ENCODE results near the gene GMPPA.

Gene GMPPA

GRCh38 chr2:219452361-219453317, 46.1 kb upstream of the GMPPA start:
- Histone ChIP-seq H3K4me2 (ENCODE audit: insufficient read depth, low read length, poor library complexity, severe bottlenecking) (no peak overlapping the region), H3K9ac (ENCODE audit: low read depth, low read length, poor library complexity) (no peak overlapping the region), H3K36me3 (replicated peaks in 1 of 2; ENCODE audit: control insufficient read depth in 2 of 2, insufficient read depth in 2 of 2, low read length in 2 of 2) (no peaks in the 10 kb centered on the region), H4K8ac (ENCODE audit: low read depth, low read length) (no peak overlapping the region), H2BK5ac (ENCODE audit: low read length) (no peak overlapping the region), H3K27me3 (ENCODE audit: control insufficient read depth in 3 of 3, insufficient read depth in 3 of 3, low read depth in 1 of 3, low read length in 3 of 3) (peaks cover 0 to 18% (median 3%) of the 10 kb centered on the region in 3 experiments), H4K91ac (ENCODE audit: low read depth, low read length, poor library complexity) (no peak overlapping the region), H3K4ac (ENCODE audit: low read length) (no peak overlapping the region), H2AFZ (ENCODE audit: low read length) (no peak overlapping the region), H3K79me1 (ENCODE audit: low read depth, low read length) (no peaks in the 10 kb centered on the region), H2BK15ac (ENCODE audit: low read length) (no peak overlapping the region), H3K4me3 (ENCODE audit: low read length in 2 of 2) (no peak overlapping the region), H3K27ac (replicated peaks; ENCODE audit: low read length) (no peak overlapping the region), H3K23ac (ENCODE audit: low read depth, low read length, poor library complexity) (no peak overlapping the region), H3K14ac (ENCODE audit: low read length) (no peak overlapping the region), H2BK120ac (ENCODE audit: low read depth, low read length) (no peak overlapping the region), H2BK12ac (ENCODE audit: low read length) (no peak overlapping the region), H3K18ac (ENCODE audit: low read length) (no peak overlapping the region), H3K9me3 (replicated peaks in 1 of 2; ENCODE audit: control insufficient read depth in 2 of 2, insufficient read depth in 1 of 2, low read depth in 1 of 2, low read length in 2 of 2) (no peaks in the 10 kb centered on the region), H3K4me1 (ENCODE audit: control insufficient read depth in 2 of 2, insufficient read depth in 1 of 2, low read depth in 1 of 2, low read length in 2 of 2) (peaks cover 13 to 15% of the 10 kb centered on the region in 2 donors), H2AK5ac (ENCODE audit: low read depth, low read length) (no peak overlapping the region)
- no peak for DNase-seq (ENCODE audit: low spot score)
- no CpG with 5 or more reads among the region's 23 CpGs for WGBS, 2 donors (ENCODE audit: extremely low coverage in 2 of 2, insufficient read length in 2 of 2, insufficient replicate concordance in 1 of 2)

- WGBS, 2 donors (ENCODE audit: extremely low coverage in 2 of 2, insufficient read length in 2 of 2, insufficient replicate concordance in 1 of 2): no CpG with 5 or more reads among the region's 10 CpGs
These were observed 44.8 kb upstream of the GMPPA start for GRCh38 chr2:219453671-219454590.

GRCh38 chr2:219455581-219455980, 43.1 kb upstream of the GMPPA start:
- H3K9me3 ChIP-seq (replicated peaks in 1 of 2; ENCODE audit: control insufficient read depth in 2 of 2, insufficient read depth in 1 of 2, low read depth in 1 of 2, low read length in 2 of 2): no peaks in the 10 kb centered on the region
- H3K14ac ChIP-seq (ENCODE audit: low read length): no peak overlapping the region
- no peak overlapping the region for H3K18ac ChIP-seq (ENCODE audit: low read length)
- no peak overlapping the region for H3K27ac ChIP-seq (replicated peaks; ENCODE audit: low read length)
- H2BK15ac ChIP-seq (ENCODE audit: low read length): no peak overlapping the region
- peaks cover 25 to 33% of the 10 kb centered on the region in 2 donors for H3K4me1 ChIP-seq (ENCODE audit: control insufficient read depth in 2 of 2, insufficient read depth in 1 of 2, low read depth in 1 of 2, low read length in 2 of 2)
- H3K4ac ChIP-seq (ENCODE audit: low read length): peak overlapping the region; percentile 17
- H3K79me1 ChIP-seq (ENCODE audit: low read depth, low read length): no peaks in the 10 kb centered on the region
- no peak overlapping the region for H3K4me3 ChIP-seq (ENCODE audit: low read length in 2 of 2)
- H2AK5ac ChIP-seq (ENCODE audit: low read depth, low read length): no peak overlapping the region
- H3K36me3 ChIP-seq (replicated peaks in 1 of 2; ENCODE audit: control insufficient read depth in 2 of 2, insufficient read depth in 2 of 2, low read length in 2 of 2): no peaks in the 10 kb centered on the region
- no peak overlapping the region for H2BK5ac ChIP-seq (ENCODE audit: low read length)
- H2AFZ ChIP-seq (ENCODE audit: low read length): no peak overlapping the region
- H2BK12ac ChIP-seq (ENCODE audit: low read length): no peak overlapping the region
- H2BK120ac ChIP-seq (ENCODE audit: low read depth, low read length): no peak overlapping the region
- DNase-seq (ENCODE audit: low spot score): no peak
- H3K27me3 ChIP-seq (ENCODE audit: control insufficient read depth in 3 of 3, insufficient read depth in 3 of 3, low read depth in 1 of 3, low read length in 3 of 3): no peaks in the 10 kb centered on the region
- no peak overlapping the region for H3K23ac ChIP-seq (ENCODE audit: low read depth, low read length, poor library complexity)
- no CpG with 5 or more reads among the region's 6 CpGs for WGBS, 2 donors (ENCODE audit: extremely low coverage in 2 of 2, insufficient read length in 2 of 2, insufficient replicate concordance in 1 of 2)
- H4K8ac ChIP-seq (ENCODE audit: low read depth, low read length): no peak overlapping the region
- no peak overlapping the region for H4K91ac ChIP-seq (ENCODE audit: low read depth, low read length, poor library complexity)
- H3K9ac ChIP-seq (ENCODE audit: low read depth, low read length, poor library complexity): no peak overlapping the region
- H3K4me2 ChIP-seq (ENCODE audit: insufficient read depth, low read length, poor library complexity, severe bottlenecking): no peak overlapping the region

More at GRCh38 chr2:219453671-219454590, 44.8 kb upstream of the GMPPA start:
- Histone ChIP-seq H2AK5ac (ENCODE audit: low read depth, low read length) (peak overlapping the region; percentile 96), H3K79me1 (ENCODE audit: low read depth, low read length) (no peaks in the 10 kb centered on the region), H3K27me3 (ENCODE audit: control insufficient read depth in 3 of 3, insufficient read depth in 3 of 3, low read depth in 1 of 3, low read length in 3 of 3) (peaks cover 0 to 8% (median 0%) of the 10 kb centered on the region in 3 experiments), H2BK15ac (ENCODE audit: low read length) (peak overlapping the region; percentile 52), H2BK120ac (ENCODE audit: low read depth, low read length) (no peak overlapping the region), H3K14ac (ENCODE audit: low read length) (no peak overlapping the region), H3K23ac (ENCODE audit: low read depth, low read length, poor library complexity) (no peak overlapping the region), H3K18ac (ENCODE audit: low read length) (peak overlapping the region; percentile 58), H2BK12ac (ENCODE audit: low read length) (peak overlapping the region; percentile 11), H2AFZ (ENCODE audit: low read length) (no peak overlapping the region), H2BK5ac (ENCODE audit: low read length) (no peak overlapping the region), H3K4ac (ENCODE audit: low read length) (no peak overlapping the region), H3K4me1 (ENCODE audit: control insufficient read depth in 2 of 2, insufficient read depth in 1 of 2, low read depth in 1 of 2, low read length in 2 of 2) (peaks cover 14 to 18% of the 10 kb centered on the region in 2 donors), H3K4me2 (ENCODE audit: insufficient read depth, low read length, poor library complexity, severe bottlenecking) (no peak overlapping the region), H4K91ac (ENCODE audit: low read depth, low read length, poor library complexity) (no peak overlapping the region), H4K8ac (ENCODE audit: low read depth, low read length) (peak overlapping the region; percentile 10), H3K9me3 (replicated peaks in 1 of 2; ENCODE audit: control insufficient read depth in 2 of 2, insufficient read depth in 1 of 2, low read depth in 1 of 2, low read length in 2 of 2) (no peaks in the 10 kb centered on the region), H3K9ac (ENCODE audit: low read depth, low read length, poor library complexity) (no peak overlapping the region), H3K4me3 (ENCODE audit: low read length in 2 of 2) (no peak overlapping the region), H3K36me3 (replicated peaks in 1 of 2; ENCODE audit: control insufficient read depth in 2 of 2, insufficient read depth in 2 of 2, low read length in 2 of 2) (no peaks in the 10 kb centered on the region), H3K27ac (replicated peaks; ENCODE audit: low read length) (no peak overlapping the region)
- DNase-seq (ENCODE audit: low spot score): no peak
